HUDEP-2 (cell line): ENCODE results near the gene ZDHHC12.

ENCODE experiments used
- DNase-seq, 76 experiments: peaks; one replicate each; lab custom pipeline; 2025; ENCODE audit not compliant: unreplicated experiment in 76 of 76; lab: John Stamatoyannopoulos, UW

ZDHHC12 gene

GRCh38 chr9:128723866-128724743, at the start of gene ZDHHC12:
Gene ZDHHC12, minus strand, starts transcription at chr9:128724127. Its CDS starts 34 bp downstream, at chr9:128724093.
- peak in 74 of 76 experiments; percentile 86 to 98 (median 95) for DNase-seq

- no peak for DNase-seq
These were observed 49.1 kb upstream of the ZDHHC12 start for GRCh38 chr9:128773049-128773448.

- peak in 73 of 76 experiments; percentile 31 to 92 (median 80) for DNase-seq
These were observed 48.0 kb upstream of the ZDHHC12 start, which contains the start of gene ZER1 for GRCh38 chr9:128771745-128772519. Gene ZER1, minus strand, starts transcription at chr9:128771927. Its CDS starts 16,362 bp downstream, at chr9:128755565.

- DNase-seq: peak in 1 of 76 experiments; percentile 10
These were observed 47.3 kb upstream of the ZDHHC12 start for GRCh38 chr9:128771094-128771721.

GRCh38 chr9:128770286-128771030, 46.5 kb upstream of the ZDHHC12 start:
- DNase-seq: no peak

- peak in 5 of 76 experiments; percentile 4 to 43 (median 19) for DNase-seq
These were observed 44.7 kb upstream of the ZDHHC12 start for GRCh38 chr9:128768606-128769005.

GRCh38 chr9:128765499-128765898, 41.6 kb upstream of the ZDHHC12 start:
- DNase-seq: no peak

GRCh38 chr9:128764361-128764760, 40.4 kb upstream of the ZDHHC12 start:
- DNase-seq: no peak

- no peak for DNase-seq
These were observed 38.9 kb upstream of the ZDHHC12 start for GRCh38 chr9:128762671-128763449.

- peak in 1 of 76 experiments; percentile 0 for DNase-seq
These were observed 33.7 kb upstream of the ZDHHC12 start for GRCh38 chr9:128757602-128758001.

GRCh38 chr9:128753627-128754026, 29.7 kb upstream of the ZDHHC12 start:
- DNase-seq: no peak

- no peak for DNase-seq
These were observed 27.1 kb upstream of the ZDHHC12 start for GRCh38 chr9:128750926-128751595.

- no peak for DNase-seq
These were observed 23.3 kb upstream of the ZDHHC12 start for GRCh38 chr9:128747241-128747640.

- no peak for DNase-seq
These were observed 19.5 kb upstream of the ZDHHC12 start for GRCh38 chr9:128743421-128743820.

- no peak for DNase-seq
These were observed 18.5 kb upstream of the ZDHHC12 start for GRCh38 chr9:128742401-128742800.

- DNase-seq: peak in 1 of 76 experiments; percentile 12
These were observed 11.4 kb upstream of the ZDHHC12 start for GRCh38 chr9:128735373-128735772.

- peak in 69 of 76 experiments; percentile 4 to 79 (median 59) for DNase-seq
These were observed 9.3 kb upstream of the ZDHHC12 start for GRCh38 chr9:128733256-128733655.

- no peak for DNase-seq
These were observed 8.6 kb upstream of the ZDHHC12 start for GRCh38 chr9:128732576-128732975.

GRCh38 chr9:128731691-128732090, 7.8 kb upstream of the ZDHHC12 start:
- no peak for DNase-seq
